Measurements from ENCODE around the gene MARCHF3.
"Not testable (repeated sequence)": the region's sequence is repeated elsewhere in the genome, so short reads cannot be mapped to it uniquely, and the experiment has no call there.

The MARCHF3 gene

DNA sequence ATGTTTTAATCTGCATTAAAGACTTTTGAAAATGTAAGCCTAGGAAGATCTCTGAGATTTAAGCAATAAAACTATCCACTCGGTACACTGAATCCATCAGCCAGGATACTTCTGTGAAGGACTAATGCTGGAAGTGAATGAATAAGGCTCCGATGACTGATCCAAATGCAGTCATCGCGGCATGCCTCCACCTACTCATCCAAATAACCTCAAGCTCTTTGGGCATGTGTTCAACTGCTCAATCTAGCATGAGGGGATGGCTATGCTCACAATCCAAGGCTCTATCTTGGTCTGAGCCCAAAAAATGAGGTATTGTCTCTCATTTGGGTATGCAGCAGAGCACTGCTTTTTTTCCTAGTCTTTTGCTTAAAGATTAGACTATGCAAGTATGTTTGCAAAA, 19.2 kb downstream of the MARCHF3 start:
- TF ChIP-seq ARNT (IDR thresholded peaks at IDR 0.05) (no peak), NFRKB (IDR thresholded peaks at IDR 0.05) (no peak), L3MBTL2 (conservative IDR thresholded peaks at IDR 0.05) (no peak), FOXM1 (IDR thresholded peaks at IDR 0.05; ENCODE audit: borderline replicate concordance) (no peak), BHLHE40 (IDR thresholded peaks at IDR 0.05; ENCODE audit: borderline replicate concordance) (no peak), SUZ12 (IDR thresholded peaks at IDR 0.05) (no peak), TARDBP (IDR thresholded peaks at IDR 0.05) (no peak), SP1 (IDR thresholded peaks at IDR 0.05) (no peak)
- TF ChIP-seq, protein P1, sequence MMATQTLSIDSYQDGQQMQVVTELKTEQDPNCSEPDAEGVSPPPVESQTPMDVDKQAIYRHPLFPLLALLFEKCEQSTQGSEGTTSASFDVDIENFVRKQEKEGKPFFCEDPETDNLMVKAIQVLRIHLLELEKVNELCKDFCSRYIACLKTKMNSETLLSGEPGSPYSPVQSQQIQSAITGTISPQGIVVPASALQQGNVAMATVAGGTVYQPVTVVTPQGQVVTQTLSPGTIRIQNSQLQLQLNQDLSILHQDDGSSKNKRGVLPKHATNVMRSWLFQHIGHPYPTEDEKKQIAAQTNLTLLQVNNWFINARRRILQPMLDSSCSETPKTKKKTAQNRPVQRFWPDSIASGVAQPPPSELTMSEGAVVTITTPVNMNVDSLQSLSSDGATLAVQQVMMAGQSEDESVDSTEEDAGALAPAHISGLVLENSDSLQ (IDR thresholded peaks at IDR 0.05): no peak
- ChIA-PET CTCF (interaction anchor here (0.5 to 0.6 kb wide), 2 partner anchors 167 to 286 kb away, joined by 3 read pairs; no protein-coding TSS in a partner anchor), POLR2A (no interaction called here)
- no peak for DNase-seq (ENCODE audit: extremely low spot score)

DNA sequence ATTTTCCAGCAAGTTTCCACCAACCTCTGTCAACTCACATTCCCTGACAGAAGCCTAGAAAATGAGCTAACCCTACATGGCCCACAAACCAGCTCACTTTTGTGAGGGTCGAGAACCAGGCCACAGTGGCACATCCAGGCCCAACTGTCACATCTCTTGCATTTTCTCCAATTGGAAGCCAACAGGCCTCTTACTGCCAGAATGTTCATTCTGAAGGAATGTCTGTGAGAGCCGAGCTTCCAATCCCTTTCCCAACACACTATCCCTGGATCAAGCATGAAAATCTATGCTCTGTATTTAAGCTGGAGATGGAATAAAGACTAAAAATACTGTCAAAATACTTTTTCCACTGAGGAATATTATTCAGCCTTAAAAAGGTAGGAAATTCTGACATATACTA, 20.0 kb downstream of the MARCHF3 start:
- ChIA-PET CTCF (no interaction called here), POLR2A (no interaction called here)
- TF ChIP-seq L3MBTL2 (conservative IDR thresholded peaks at IDR 0.05) (no peak), ARNT (IDR thresholded peaks at IDR 0.05) (no peak), TARDBP (IDR thresholded peaks at IDR 0.05) (no peak), LEF1 (IDR thresholded peaks at IDR 0.05; ENCODE audit: borderline replicate concordance) (no peak), FOXA1 (IDR thresholded peaks at IDR 0.05) (no peak), HDGF (IDR thresholded peaks at IDR 0.05; ENCODE audit: borderline replicate concordance) (no peak), BHLHE40 (IDR thresholded peaks at IDR 0.05; ENCODE audit: borderline replicate concordance) (no peak), SUZ12 (IDR thresholded peaks at IDR 0.05) (no peak), CTBP1 (IDR thresholded peaks at IDR 0.05; ENCODE audit: borderline replicate concordance) (no peak), FOXM1 (IDR thresholded peaks at IDR 0.05; ENCODE audit: borderline replicate concordance) (no peak), ELF4 (IDR thresholded peaks at IDR 0.05) (no peak), FOXK2 (IDR thresholded peaks at IDR 0.05) (no peak), SP1 (IDR thresholded peaks at IDR 0.05) (no peak)
- TF ChIP-seq, protein P1 (IDR thresholded peaks at IDR 0.05): no peak
- DNase-seq (ENCODE audit: extremely low spot score): no peak

DNA sequence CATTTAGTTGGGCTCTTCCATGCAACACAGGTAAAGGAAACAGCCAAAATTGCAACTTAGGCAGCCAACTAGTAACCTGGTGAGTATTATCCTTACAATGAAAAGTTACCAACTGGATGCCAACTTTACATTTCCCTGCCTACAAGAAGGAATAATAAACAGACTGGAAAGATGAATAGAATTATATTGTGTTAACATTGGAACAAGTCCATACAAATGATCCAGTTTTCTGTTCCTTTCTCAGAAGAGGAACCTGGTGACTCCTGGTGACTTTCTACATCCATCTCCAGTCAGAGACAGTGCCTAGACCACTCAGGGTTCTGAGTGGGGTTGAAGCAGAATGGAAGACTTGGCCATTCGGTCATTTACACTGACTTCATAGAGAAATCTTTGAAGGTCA, 20.6 kb downstream of the MARCHF3 start:
- no peak for TF ChIP-seq LEF1 (IDR thresholded peaks at IDR 0.05; ENCODE audit: borderline replicate concordance)
- no peak for TF ChIP-seq SUZ12 (IDR thresholded peaks at IDR 0.05)
- TF ChIP-seq TARDBP (IDR thresholded peaks at IDR 0.05): no peak
- TF ChIP-seq ZNF384 (IDR thresholded peaks at IDR 0.05): no peak
- DNase-seq (ENCODE audit: extremely low spot score): no peak
- POLR2A ChIA-PET: no interaction called here
- CTCF ChIA-PET: no interaction called here

DNA sequence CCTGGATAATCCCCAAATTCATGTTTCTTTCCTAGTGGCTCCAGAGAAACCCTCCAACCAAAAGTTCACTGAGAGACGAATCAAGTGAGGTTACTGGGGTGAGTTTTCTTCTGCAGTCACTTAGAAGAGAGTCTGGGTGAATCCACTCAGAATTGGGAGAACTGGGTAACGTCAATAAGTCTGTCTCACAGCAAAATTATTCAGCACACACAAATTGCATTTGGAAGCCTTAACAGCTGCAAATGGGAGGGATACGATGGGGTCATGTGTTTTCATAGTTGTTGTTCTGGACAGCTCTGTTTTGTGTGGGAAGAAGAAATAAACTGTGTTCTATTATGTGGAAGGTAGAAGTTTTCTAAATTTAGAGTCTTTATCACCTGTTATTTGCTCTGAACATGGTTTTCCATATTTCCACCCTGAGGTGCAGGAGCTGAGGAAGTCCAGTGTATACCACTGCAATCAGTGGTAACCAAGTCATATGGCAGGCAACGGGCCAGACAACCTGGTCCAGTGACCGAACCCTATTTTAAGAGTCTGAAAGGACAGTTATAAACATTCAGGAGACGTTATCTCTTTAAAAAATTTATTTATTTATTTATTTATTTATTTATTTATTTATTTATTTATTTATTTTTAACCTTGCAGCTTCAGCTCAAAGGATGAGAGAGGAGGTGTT, 21.9 kb downstream of the MARCHF3 start:
- POLR2A ChIA-PET: no interaction called here
- no peak for DNase-seq (ENCODE audit: extremely low spot score)
- CTCF ChIA-PET: no interaction called here
- TF ChIP-seq BHLHE40 (IDR thresholded peaks at IDR 0.05; ENCODE audit: borderline replicate concordance) (no peak), ELF4 (IDR thresholded peaks at IDR 0.05) (no peak), FOXK2 (IDR thresholded peaks at IDR 0.05) (no peak), SUZ12 (IDR thresholded peaks at IDR 0.05) (no peak), ARNT (IDR thresholded peaks at IDR 0.05) (no peak), LEF1 (IDR thresholded peaks at IDR 0.05; ENCODE audit: borderline replicate concordance) (no peak), FOXM1 (IDR thresholded peaks at IDR 0.05; ENCODE audit: borderline replicate concordance) (no peak), CTBP1 (IDR thresholded peaks at IDR 0.05; ENCODE audit: borderline replicate concordance) (no peak), SP1 (IDR thresholded peaks at IDR 0.05) (no peak), ZNF384 (IDR thresholded peaks at IDR 0.05) (no peak), L3MBTL2 (conservative IDR thresholded peaks at IDR 0.05) (no peak), NFRKB (IDR thresholded peaks at IDR 0.05) (no peak), TARDBP (IDR thresholded peaks at IDR 0.05) (no peak), FOXA1 (IDR thresholded peaks at IDR 0.05) (no peak), HDGF (IDR thresholded peaks at IDR 0.05; ENCODE audit: borderline replicate concordance) (no peak)
- TF ChIP-seq, protein P1 (IDR thresholded peaks at IDR 0.05): no peak

DNA sequence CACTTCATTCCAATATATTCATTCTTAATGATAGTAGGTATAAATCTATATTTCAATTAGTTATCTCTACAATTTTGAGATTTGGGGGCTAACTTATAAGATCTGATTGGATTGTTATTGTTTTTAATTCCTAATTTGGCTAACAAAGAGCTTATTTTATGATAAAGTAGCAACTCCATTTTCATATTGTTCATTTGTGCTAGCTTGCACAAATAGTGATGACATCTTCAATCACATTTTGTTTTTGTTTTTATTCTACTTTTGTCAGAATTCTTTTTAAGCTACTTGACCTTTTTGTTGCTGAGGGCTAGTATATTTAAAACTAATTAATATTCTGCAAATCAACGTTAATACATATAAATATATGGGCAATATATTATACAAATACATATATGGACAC, 22.8 kb downstream of the MARCHF3 start:
- ChIA-PET CTCF (no interaction called here), POLR2A (no interaction called here)
- DNase-seq (ENCODE audit: extremely low spot score): no peak
- TF ChIP-seq ARNT (IDR thresholded peaks at IDR 0.05) (no peak), FOXK2 (IDR thresholded peaks at IDR 0.05) (no peak), FOXM1 (IDR thresholded peaks at IDR 0.05; ENCODE audit: borderline replicate concordance) (no peak), L3MBTL2 (conservative IDR thresholded peaks at IDR 0.05) (no peak), BHLHE40 (IDR thresholded peaks at IDR 0.05; ENCODE audit: borderline replicate concordance) (no peak), TARDBP (IDR thresholded peaks at IDR 0.05) (no peak), ZNF384 (IDR thresholded peaks at IDR 0.05) (no peak), LEF1 (IDR thresholded peaks at IDR 0.05; ENCODE audit: borderline replicate concordance) (no peak), FOXA1 (IDR thresholded peaks at IDR 0.05) (no peak), NFRKB (IDR thresholded peaks at IDR 0.05) (no peak), CTBP1 (IDR thresholded peaks at IDR 0.05; ENCODE audit: borderline replicate concordance) (no peak)
- TF ChIP-seq, protein P1 (IDR thresholded peaks at IDR 0.05): no peak

DNA sequence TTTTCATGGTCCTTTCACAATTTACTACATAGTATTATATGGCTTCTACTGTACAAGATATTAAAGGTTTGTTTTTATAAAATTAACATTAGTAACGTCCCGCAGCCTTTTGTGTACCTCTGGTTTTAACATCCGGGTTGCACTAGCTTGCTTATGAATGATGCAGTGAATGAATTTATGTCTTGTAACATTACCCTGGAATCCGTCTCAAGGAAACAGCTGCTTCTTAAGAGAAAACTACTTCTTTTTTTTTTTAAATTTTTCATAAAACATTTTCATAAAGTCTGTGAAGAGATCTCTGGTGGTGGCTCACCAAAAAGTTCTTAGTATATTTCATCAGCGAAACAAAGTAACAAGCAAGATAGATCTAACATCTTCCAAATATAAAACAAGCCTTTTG, 23.6 kb downstream of the MARCHF3 start:
- ChIA-PET CTCF (no interaction called here), POLR2A (no interaction called here)
- DNase-seq (ENCODE audit: extremely low spot score): no peak
- no peak for TF ChIP-seq FOXK2 (IDR thresholded peaks at IDR 0.05)
- TF ChIP-seq ARNT (IDR thresholded peaks at IDR 0.05): no peak
- TF ChIP-seq ELF4 (IDR thresholded peaks at IDR 0.05): no peak
- no peak for TF ChIP-seq SP1 (IDR thresholded peaks at IDR 0.05)
- no peak for TF ChIP-seq FOXM1 (IDR thresholded peaks at IDR 0.05; ENCODE audit: borderline replicate concordance)

DNA sequence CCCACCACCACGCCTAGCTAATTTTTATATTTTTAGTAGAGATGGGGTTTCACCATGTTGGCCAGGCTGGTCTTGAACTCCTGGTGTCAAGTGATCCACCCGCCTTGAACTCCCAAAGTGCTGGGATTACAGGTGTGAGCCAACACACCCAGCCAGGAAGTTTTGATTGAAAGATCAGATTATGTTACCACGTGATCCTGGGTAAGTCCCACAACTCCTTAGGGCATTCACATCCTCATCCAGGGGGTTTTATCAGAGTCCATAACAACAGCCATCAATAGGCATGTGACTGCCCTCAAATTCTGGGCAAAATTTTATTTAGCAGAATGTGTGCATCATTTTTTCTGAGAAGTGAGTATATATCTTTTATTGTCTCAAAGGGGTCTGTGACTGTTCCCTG, 25.1 kb downstream of the MARCHF3 start:
- CTCF ChIA-PET; POLR2A ChIA-PET; DNase-seq (ENCODE audit: extremely low spot score): not testable (repeated sequence)
